Vagina (tissue), 2 donors: ENCODE results near the gene INPP4A. TPM values are rescaled to one million over a fixed set of nuclear protein-coding genes. Genes with fewer than 3 reads are reported as not detected.
"Not testable (repeated sequence)": the region's sequence is repeated elsewhere in the genome, so short reads cannot be mapped to it uniquely, and the experiment has no call there.

Experiments
- DNase-seq, 2 donors: peaks; one replicate each; pipeline ENCODE4 v3.0.0-alpha.2; 2017; ENCODE audit errors: extremely low spot score in 2 of 2
- H3K27ac ChIP-seq: fragments of 200-600 bp; sonication (generic); one replicate; pipeline ENCODE4 v1.5.1; 2019
- H3K27me3 ChIP-seq: fragments of 200-600 bp; sonication (generic); one replicate; pipeline ENCODE4 v1.5.1; 2019
- H3K36me3 ChIP-seq, 2 donors: fragments of 200-600 bp; sonication (generic); one replicate each; pipeline ENCODE4 v1.5.1; 2017 to 2019
- H3K4me1 ChIP-seq: fragments of 200-600 bp; sonication (generic); one replicate; pipeline ENCODE4 v1.5.1; 2019
- H3K4me3 ChIP-seq, 2 donors: fragments of 200-600 bp; sonication (generic); 1 replicate in 1 of 2; 2 replicates in 1 of 2; pipeline ENCODE4 v1.5.1; 2016 to 2019
- H3K9me3 ChIP-seq: fragments of 200-600 bp; sonication (generic); one replicate; pipeline ENCODE4 v1.5.1; 2019
- CTCF ChIP-seq, 3 experiments: fragments of 450-650 bp in 2 of 3; fragments of 200-600 bp in 1 of 3; sonication (generic) in 1 of 3; IDR thresholded peaks; one replicate each; pipeline ENCODE4 v1.5.1; 2017 to 2019; ENCODE audit warnings: antibody characterized with exemption in 3 of 3, mild to moderate bottlenecking in 2 of 3, moderate library complexity in 2 of 3
- POLR2A ChIP-seq, 2 donors: fragments of 450-650 bp; IDR thresholded peaks; one replicate each; pipeline ENCODE4 v1.6.1; 2017; ENCODE audit warnings: antibody characterized with exemption in 2 of 2, mild to moderate bottlenecking in 2 of 2, moderate library complexity in 2 of 2
- POLR2AphosphoS5 ChIP-seq, 2 donors: sonication (generic); formaldehyde crosslinking; IDR thresholded peaks; one replicate each; pipeline ENCODE4 v1.9.0; 2017; ENCODE audit warnings: antibody characterized with exemption in 2 of 2, mild to moderate bottlenecking in 2 of 2, low read depth in 1 of 2; ENCODE audit not compliant: insufficient read depth in 1 of 2
- intact Hi-C: fragments of 100-400 bp; cut with DNase I; formaldehyde crosslinking; loops from one replicate; pipeline ENCODE4 v1.15.1; 2023
- total RNA-seq: library from RNA; depleted of rRNA; stranded (reverse); fragments of >200 nt; gene quantifications from one replicate; pipeline ENCODE4 v1.2.3, GENCODE V29; 2016

The INPP4A gene
- total RNA-seq, 1 donor from 2014 or later, result 38.1 TPM

- intact Hi-C loops, result no loop called here
- H3K27ac ChIP-seq, result no peak overlapping the region
- TF ChIP-seq POLR2AphosphoS5 (IDR thresholded peaks at IDR 0.05; ENCODE audit: insufficient read depth in 1 of 2, low read depth in 1 of 2), result no peak
- no peak for TF ChIP-seq POLR2A (IDR thresholded peaks at IDR 0.05)
- no peak for TF ChIP-seq CTCF (IDR thresholded peaks at IDR 0.05)
- no peak overlapping the region for H3K4me3 ChIP-seq
- no peaks in the 10 kb centered on the region for H3K36me3 ChIP-seq
- H3K4me1 ChIP-seq, result no peaks in the 10 kb centered on the region
- no peaks in the 10 kb centered on the region for H3K9me3 ChIP-seq
- peak in 1 of 2 donors; percentile 64 for DNase-seq
- H3K27me3 ChIP-seq, result no peaks in the 10 kb centered on the region
These were observed 40.0 kb upstream of the INPP4A start for GRCh38 chr2:98404556-98405250.

- H3K27me3 ChIP-seq, result no peaks in the 10 kb centered on the region
- peak in 1 of 2 donors; percentile 56 for DNase-seq
- no peak overlapping the region for H3K27ac ChIP-seq
- intact Hi-C loops, result no loop called here
- no peak overlapping the region for H3K4me3 ChIP-seq
- TF ChIP-seq CTCF (IDR thresholded peaks at IDR 0.05) (no peak), POLR2A (IDR thresholded peaks at IDR 0.05) (no peak), POLR2AphosphoS5 (IDR thresholded peaks at IDR 0.05; ENCODE audit: insufficient read depth in 1 of 2, low read depth in 1 of 2) (no peak)
- no peaks in the 10 kb centered on the region for H3K4me1 ChIP-seq
- H3K9me3 ChIP-seq, result no peaks in the 10 kb centered on the region
- no peaks in the 10 kb centered on the region for H3K36me3 ChIP-seq
These were observed 39.4 kb upstream of the INPP4A start for GRCh38 chr2:98405301-98405700.

- intact Hi-C loops, result no loop called here
- DNase-seq, result peak in 1 of 2 donors; percentile 27
- Histone ChIP-seq H3K27me3 (no peaks in the 10 kb centered on the region), H3K9me3 (no peaks in the 10 kb centered on the region), H3K4me1 (no peaks in the 10 kb centered on the region), H3K27ac (no peak overlapping the region), H3K4me3 (no peak overlapping the region), H3K36me3 (no peaks in the 10 kb centered on the region)
- TF ChIP-seq CTCF (IDR thresholded peaks at IDR 0.05) (no peak), POLR2AphosphoS5 (IDR thresholded peaks at IDR 0.05; ENCODE audit: insufficient read depth in 1 of 2, low read depth in 1 of 2) (no peak)
These were observed 36.5 kb upstream of the INPP4A start for GRCh38 chr2:98408155-98408554.

GRCh38 chr2:98412751-98413458 lies 31.8 kb upstream of the INPP4A start:
- no peak for DNase-seq
- intact Hi-C loops, result loop anchor here (10.0 kb wide), 1 partner anchor 192 kb away; the partner anchor contains the start of genes COA5 and UNC50
- TF ChIP-seq CTCF (IDR thresholded peaks at IDR 0.05) (peak in 2 of 3 experiments; percentile 57 to 68), POLR2AphosphoS5 (IDR thresholded peaks at IDR 0.05; ENCODE audit: insufficient read depth in 1 of 2, low read depth in 1 of 2) (no peak)
- H3K27ac ChIP-seq, result no peak overlapping the region
- H3K4me3 ChIP-seq, result no peak overlapping the region
- H3K27me3 ChIP-seq, result no peaks in the 10 kb centered on the region
- H3K36me3 ChIP-seq, result no peaks in the 10 kb centered on the region
- no peaks in the 10 kb centered on the region for H3K9me3 ChIP-seq
- no peaks in the 10 kb centered on the region for H3K4me1 ChIP-seq

GRCh38 chr2:98414246-98414645 lies 30.4 kb upstream of the INPP4A start:
- H3K4me1 ChIP-seq, H3K9me3 ChIP-seq, H3K4me3 ChIP-seq, H3K27ac ChIP-seq, DNase-seq, H3K36me3 ChIP-seq, H3K27me3 ChIP-seq: not testable (repeated sequence)
- intact Hi-C loops, result loop anchor here (10.0 kb wide), 1 partner anchor 191 kb away; the partner anchor contains the start of genes COA5 and UNC50

GRCh38 chr2:98415719-98416248 lies 28.9 kb upstream of the INPP4A start:
- intact Hi-C loops, result loop anchor here (10.0 kb wide), 1 partner anchor 189 kb away; the partner anchor contains the start of genes COA5 and UNC50
- H3K27me3 ChIP-seq, H3K4me1 ChIP-seq, DNase-seq, H3K9me3 ChIP-seq, H3K36me3 ChIP-seq, H3K4me3 ChIP-seq, H3K27ac ChIP-seq: not testable (repeated sequence)
